ENCODE data around the gene SORCS2. TPM values are rescaled to one million over a fixed set of nuclear protein-coding genes. Genes with fewer than 3 reads are reported as not detected.
A peak's percentile ranks its signal among the peaks of the same experiment; 100 is the strongest.

SORCS2 gene
- total and polyA plus RNA-seq, 2 of the 4 experiments (the other 2 are of a cell fraction) = 0.36 to 0.62 TPM

DNA sequence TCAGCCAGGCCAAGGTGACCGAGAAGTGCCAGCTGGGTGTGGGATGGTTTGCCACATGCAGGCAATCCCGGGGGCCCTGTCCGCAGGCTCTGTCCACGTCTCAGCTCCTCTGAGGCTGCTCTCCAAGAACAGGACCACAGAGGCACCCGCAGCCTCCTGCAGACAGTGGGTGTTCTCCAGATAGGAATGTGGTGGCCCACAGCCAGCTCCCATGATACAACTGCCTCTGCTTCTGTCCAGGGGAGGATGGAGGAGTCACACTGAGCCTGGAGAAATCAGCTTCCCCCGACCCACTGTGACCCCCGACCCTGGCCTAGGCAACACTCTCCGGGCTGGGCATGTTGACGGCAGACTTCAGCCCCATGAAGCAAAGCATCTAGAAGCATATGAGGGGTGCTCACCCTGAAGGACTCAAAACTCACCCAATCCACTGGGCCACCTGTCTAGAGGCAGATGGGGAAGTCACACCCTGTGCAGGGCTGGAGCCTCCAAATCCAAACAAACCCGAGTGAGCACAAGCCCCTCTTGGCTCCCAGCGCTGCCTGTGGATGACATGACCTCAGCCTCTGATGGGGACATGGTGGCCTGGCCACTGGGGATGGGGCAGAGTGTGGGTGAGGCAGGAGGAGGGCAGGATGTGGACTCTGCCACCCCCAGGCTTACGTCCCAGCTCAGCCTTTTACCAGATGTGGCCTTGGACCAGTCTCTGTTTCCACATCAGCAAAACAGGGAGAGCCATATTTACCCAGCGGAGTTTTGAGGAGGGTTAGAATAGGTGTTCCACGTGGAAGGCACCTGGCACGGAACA lies 140.1 kb downstream of the SORCS2 start:
- Histone ChIP-seq H2BK5ac (ENCODE audit: low read depth, low read length, poor library complexity, severe bottlenecking) (no peak overlapping the region), H3K4me2 (ENCODE audit: low read depth, low read length) (no peak overlapping the region), H2AFZ (replicated peaks; ENCODE audit: low read length, poor library complexity) (no peak overlapping the region), H2BK20ac (ENCODE audit: low read depth, low read length) (no peak overlapping the region), H3K14ac (replicated peaks; ENCODE audit: low read depth, low read length) (no peak overlapping the region), H3K36me3 (ENCODE audit: control insufficient read depth, insufficient read depth, low read length) (no peaks in the 10 kb centered on the region), H3K4me1 (ENCODE audit: control insufficient read depth, insufficient read depth, low read length) (peaks cover 6% of the 10 kb centered on the region), H4K5ac (ENCODE audit: low read depth, low read length) (no peak overlapping the region), H3K27me3 (ENCODE audit: control insufficient read depth, insufficient read depth, low read length) (peaks cover under 1% of the 10 kb centered on the region), H3K23ac (ENCODE audit: low read depth, low read length) (no peak overlapping the region), H2AK5ac (ENCODE audit: low read depth, low read length) (no peak overlapping the region), H3K4ac (ENCODE audit: low read depth, low read length) (no peak overlapping the region), H3K9ac (ENCODE audit: low read depth, low read length) (no peak overlapping the region), H3K56ac (ENCODE audit: extremely low read depth, insufficient read depth, low read length) (no peak overlapping the region), H4K20me1 (ENCODE audit: insufficient read depth, low read length) (no peaks in the 10 kb centered on the region), H3K9me1 (ENCODE audit: insufficient read depth, low read length) (no peaks in the 10 kb centered on the region), H2BK120ac (ENCODE audit: low read depth, low read length) (no peak overlapping the region), H4K91ac (ENCODE audit: insufficient read depth, low read depth, low read length) (no peak overlapping the region), H3K4me3 (ENCODE audit: insufficient read depth, low read depth, low read length) (no peak overlapping the region), H3K18ac (ENCODE audit: low read depth, low read length) (no peak overlapping the region), H2AK9ac (replicated peaks; ENCODE audit: low read depth, low read length, poor library complexity) (no peak overlapping the region), H4K8ac (ENCODE audit: low read depth in 2 of 2, low read length in 2 of 2) (no peak overlapping the region), H3K79me1 (ENCODE audit: low read depth in 1 of 2, low read length in 2 of 2) (no peaks in the 10 kb centered on the region), H2BK15ac (ENCODE audit: low read depth, low read length) (no peak overlapping the region), H3K27ac (ENCODE audit: insufficient read depth, low read length) (no peak overlapping the region), H3K9me3 (ENCODE audit: control insufficient read depth, insufficient read depth, low read length) (no peaks in the 10 kb centered on the region)
- ChIA-PET CTCF (interaction anchor here (0.6 kb wide), 1 partner anchor 18 kb away, joined by 3 read pairs; no protein-coding TSS in a partner anchor), POLR2A (ENCODE audit: unreplicated experiment) (interaction anchor here (0.6 kb wide), 1 partner anchor 794 kb away, joined by 3 read pairs; no protein-coding TSS in a partner anchor)
- DNase-seq (peak; percentile 71), ATAC-seq (ENCODE audit: low read depth) (peak; percentile 77)
- no TSS peak for BruUV-seq (replicated peaks)
- 39% methylated on average over 5 of the region's 15 CpGs; no CpG with 5 or more reads in 1 of the 2 experiments for WGBS, 2 experiments (ENCODE audit: extremely low coverage in 2 of 2, insufficient read length in 1 of 2)
- in situ Hi-C loops (cut with MboI; ENCODE audit: low sequenced_read_pairs) (no loop called here), dilution Hi-C loops (cut with HindIII; ENCODE audit: low sequenced_read_pairs, unreplicated experiment) (no loop called here), intact Hi-C loops (cut with micrococcal nuclease) (no loop called here)
- TF ChIP-seq USF2 (IDR thresholded peaks at IDR 0.05; ENCODE audit: low read depth, low read length) (no peak), MAZ (IDR thresholded peaks at IDR 0.05; ENCODE audit: borderline replicate concordance, low read depth, low read length) (no peak), RFX5 (IDR thresholded peaks at IDR 0.05; ENCODE audit: low read depth, low read length) (no peak), NFE2L2 (IDR thresholded peaks at IDR 0.05; ENCODE audit: low read depth, low read length) (no peak), SMC3 (IDR thresholded peaks at IDR 0.05; ENCODE audit: low read depth, low read length) (no peak), CEBPB (IDR thresholded peaks at IDR 0.05; ENCODE audit: low read depth, low read length) (no peak), BHLHE40 (IDR thresholded peaks at IDR 0.05; ENCODE audit: low read depth, low read length) (no peak), ELK1 (IDR thresholded peaks at IDR 0.05; ENCODE audit: borderline replicate concordance, low read depth, low read length) (no peak), MXI1 (IDR thresholded peaks at IDR 0.05; ENCODE audit: borderline replicate concordance, low read depth, low read length) (no peak), CTCF (conservative IDR thresholded peaks at IDR 0.05; ENCODE audit: low read depth, low read length) (no peak), POLR2A (IDR thresholded peaks at IDR 0.05; ENCODE audit: low read depth, low read length) (no peak), RAD21 (IDR thresholded peaks at IDR 0.05; ENCODE audit: low read length) (no peak), FOS (IDR thresholded peaks at IDR 0.05; ENCODE audit: low read depth, low read length) (no peak), CHD1 (IDR thresholded peaks at IDR 0.05; ENCODE audit: low read depth, low read length) (no peak), RCOR1 (IDR thresholded peaks at IDR 0.05; ENCODE audit: insufficient replicate concordance, low read length) (no peak)
